Hepatocyte (in vitro differentiated cells): Measurements from ENCODE around the gene BRINP2. TPM values are rescaled to one million over a fixed set of nuclear protein-coding genes. Genes with fewer than 3 reads are reported as not detected.

Experiments
- DNase-seq: peaks from one replicate; pipeline ENCODE4 v3.0.0-alpha.2; 2016; ENCODE audit warnings: low spot score
- H2AFZ ChIP-seq: fragments of 200-600 bp; sonication (generic); 2 replicates; pipeline ENCODE4 v1.6.0; 2016; ENCODE audit warnings: antibody characterized with exemption, mild to moderate bottlenecking
- H3K27ac ChIP-seq: fragments of 200-600 bp; sonication (generic); 2 replicates; pipeline ENCODE4 v1.5.1; 2016; ENCODE audit warnings: mild to moderate bottlenecking
- H3K27me3 ChIP-seq: fragments of 200-600 bp; sonication (generic); 2 replicates; pipeline ENCODE4 v1.6.1; 2016
- H3K36me3 ChIP-seq: fragments of 200-600 bp; sonication (generic); replicated peaks from 2 replicates; pipeline ENCODE4 v1.5.1; 2016; ENCODE audit warnings: low read depth; ENCODE audit not compliant: insufficient read depth
- H3K4me1 ChIP-seq: fragments of 200-600 bp; sonication (generic); 2 replicates; pipeline ENCODE4 v1.5.1; 2016; ENCODE audit warnings: mild to moderate bottlenecking, moderate library complexity; ENCODE audit not compliant: insufficient read depth
- H3K4me2 ChIP-seq: fragments of 200-600 bp; sonication (generic); 2 replicates; pipeline ENCODE4 v1.6.0; 2016
- H3K4me3 ChIP-seq: fragments of 200-600 bp; sonication (generic); 2 replicates; pipeline ENCODE4 v1.5.1; 2016; ENCODE audit warnings: mild to moderate bottlenecking
- H3K79me2 ChIP-seq: fragments of 200-600 bp; sonication (generic); 2 replicates; pipeline ENCODE4 v1.6.0; 2017; ENCODE audit warnings: mild to moderate bottlenecking
- H3K9me2 ChIP-seq: fragments of 200-600 bp; sonication (generic); replicated peaks from 2 replicates; pipeline ENCODE4 v1.6.0; 2017; ENCODE audit warnings: mild to moderate bottlenecking; ENCODE audit not compliant: insufficient read depth
- H3K9me3 ChIP-seq: fragments of 200-600 bp; sonication (generic); 2 replicates; pipeline ENCODE4 v1.5.1; 2016; ENCODE audit warnings: low read depth, mild to moderate bottlenecking
- H4K20me1 ChIP-seq: fragments of 200-600 bp; sonication (generic); 2 replicates; pipeline ENCODE4 v1.6.0; 2016; ENCODE audit warnings: mild to moderate bottlenecking; ENCODE audit not compliant: insufficient read depth, poor library complexity, severe bottlenecking
- EZH2 ChIP-seq: fragments of 200-600 bp; sonication (generic); IDR thresholded peaks from 2 replicates; pipeline ENCODE4 v1.6.1; 2016; ENCODE audit warnings: antibody characterized with exemption, mild to moderate bottlenecking, borderline replicate concordance
- EZH2phosphoT487 ChIP-seq: fragments of 200-600 bp; sonication (generic); IDR thresholded peaks from one replicate; pipeline ENCODE4 v1.6.1; 2018; ENCODE audit warnings: antibody characterized with exemption, mild to moderate bottlenecking, low read depth, moderate library complexity; ENCODE audit not compliant: unreplicated experiment, severe bottlenecking
- WGBS: methylation state at CpG from one replicate; pipeline ENCODE4 v1.1.6; 2016; ENCODE audit warnings: low lambda C conversion rate; ENCODE audit errors: missing lambda C conversion rate; 5-methylcytosine and 5-hydroxymethylcytosine counted together
- polyA plus RNA-seq: library from polyadenylated mRNA; unstranded; fragments of >200 nt; fragmentation: Nextera tagmentation; extraction: Ambion mirVana; gene quantifications from 2 replicates; pipeline ENCODE4 v1.2.1, GENCODE V29; 2016
- total RNA-seq: library from RNA; depleted of rRNA; stranded (reverse); fragments of >200 nt; gene quantifications from 2 replicates; pipeline ENCODE4 v1.2.3, GENCODE V29; 2014
- TF ChIP-seq, protein P1 (sequence below): fragments of 200-600 bp; sonication (generic); IDR thresholded peaks from 2 replicates; pipeline ENCODE4 v1.5.1; 2016; ENCODE audit warnings: antibody characterized with exemption, mild to moderate bottlenecking; ENCODE audit not compliant: poor library complexity

Gene BRINP2
- total and polyA plus RNA-seq, 2 experiments from 2014 or later: 1.5 TPM; not detected in 1

- Histone ChIP-seq H3K4me2 (no peak overlapping the region), H3K4me1 (peaks cover 12% of the 10 kb centered on the region)
Measured at GRCh38 chr1:177289532-177289931, 118.8 kb downstream of the BRINP2 start.

GRCh38 chr1:177300431-177300830, 129.7 kb downstream of the BRINP2 start:
- Histone ChIP-seq H4K20me1 (no peaks in the 10 kb centered on the region), H3K27me3 (no peaks in the 10 kb centered on the region), H3K79me2 (no peaks in the 10 kb centered on the region), H3K4me2 (no peak overlapping the region), H3K36me3 (no peaks in the 10 kb centered on the region), H3K9me3 (no peaks in the 10 kb centered on the region), H2AFZ (no peak overlapping the region), H3K4me1 (no peaks in the 10 kb centered on the region), H3K4me3 (no peak overlapping the region), H3K27ac (no peak overlapping the region), H3K9me2 (no peaks in the 10 kb centered on the region)
- WGBS: 100% methylated on average over 1 of the region's 1 CpG
- no peak for DNase-seq
- TF ChIP-seq, protein P1, sequence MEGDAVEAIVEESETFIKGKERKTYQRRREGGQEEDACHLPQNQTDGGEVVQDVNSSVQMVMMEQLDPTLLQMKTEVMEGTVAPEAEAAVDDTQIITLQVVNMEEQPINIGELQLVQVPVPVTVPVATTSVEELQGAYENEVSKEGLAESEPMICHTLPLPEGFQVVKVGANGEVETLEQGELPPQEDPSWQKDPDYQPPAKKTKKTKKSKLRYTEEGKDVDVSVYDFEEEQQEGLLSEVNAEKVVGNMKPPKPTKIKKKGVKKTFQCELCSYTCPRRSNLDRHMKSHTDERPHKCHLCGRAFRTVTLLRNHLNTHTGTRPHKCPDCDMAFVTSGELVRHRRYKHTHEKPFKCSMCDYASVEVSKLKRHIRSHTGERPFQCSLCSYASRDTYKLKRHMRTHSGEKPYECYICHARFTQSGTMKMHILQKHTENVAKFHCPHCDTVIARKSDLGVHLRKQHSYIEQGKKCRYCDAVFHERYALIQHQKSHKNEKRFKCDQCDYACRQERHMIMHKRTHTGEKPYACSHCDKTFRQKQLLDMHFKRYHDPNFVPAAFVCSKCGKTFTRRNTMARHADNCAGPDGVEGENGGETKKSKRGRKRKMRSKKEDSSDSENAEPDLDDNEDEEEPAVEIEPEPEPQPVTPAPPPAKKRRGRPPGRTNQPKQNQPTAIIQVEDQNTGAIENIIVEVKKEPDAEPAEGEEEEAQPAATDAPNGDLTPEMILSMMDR: no peak
- TF ChIP-seq EZH2phosphoT487: no peak
- no peak for TF ChIP-seq EZH2

More at GRCh38 chr1:177289532-177289931, 118.8 kb downstream of the BRINP2 start:
- no peaks in the 10 kb centered on the region for H3K9me3 ChIP-seq
- H3K9me2 ChIP-seq: no peaks in the 10 kb centered on the region
- H4K20me1 ChIP-seq: no peaks in the 10 kb centered on the region
- no peak overlapping the region for H3K27ac ChIP-seq
- H3K4me3 ChIP-seq: no peak overlapping the region
- 88% methylated on average over 2 of the region's 2 CpGs for WGBS
- H3K79me2 ChIP-seq: no peaks in the 10 kb centered on the region
- no peak for DNase-seq
- H3K27me3 ChIP-seq: no peaks in the 10 kb centered on the region
- no peaks in the 10 kb centered on the region for H3K36me3 ChIP-seq
- TF ChIP-seq EZH2phosphoT487: no peak
- TF ChIP-seq, protein P1: no peak
- TF ChIP-seq EZH2: no peak
- no peak overlapping the region for H2AFZ ChIP-seq

DNA sequence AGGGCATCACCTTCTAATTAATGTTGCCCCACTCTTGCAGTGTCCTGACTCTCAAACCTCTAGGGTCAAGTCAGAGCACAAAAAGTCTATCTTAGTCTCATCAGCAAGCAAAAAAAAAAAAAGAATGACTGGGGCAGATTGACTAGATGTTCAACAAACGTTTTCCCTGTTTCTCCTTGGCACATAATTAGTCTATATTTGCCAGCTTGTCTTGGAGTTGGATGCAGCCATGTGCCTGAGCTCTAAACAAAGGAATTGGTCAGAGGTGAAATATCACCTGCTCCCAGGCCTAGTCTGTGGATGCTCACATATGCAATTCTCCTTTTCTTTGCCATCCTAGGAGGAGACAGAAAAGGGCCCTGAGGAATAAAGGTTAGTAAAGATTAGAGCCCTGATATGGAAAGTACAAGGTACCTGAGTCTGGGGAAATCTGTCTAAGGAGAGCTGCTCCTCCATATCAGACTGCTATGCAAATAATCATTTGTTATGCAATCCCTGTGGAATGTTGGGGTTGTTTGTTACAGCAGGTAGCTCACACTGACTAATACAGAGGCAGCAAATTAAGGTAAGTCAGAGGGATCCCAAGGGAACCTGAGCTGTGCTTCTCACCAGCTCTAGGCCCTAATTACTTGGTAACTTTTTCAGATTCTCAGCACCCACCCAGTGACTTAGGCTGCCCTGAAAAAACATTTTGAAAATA, 130.8 kb downstream of the BRINP2 start:
- H3K4me3 ChIP-seq: no peak overlapping the region
- no peaks in the 10 kb centered on the region for H3K9me3 ChIP-seq
- no peak for DNase-seq
- H3K4me2 ChIP-seq: no peak overlapping the region
- TF ChIP-seq EZH2: no peak
- WGBS: 48% methylated on average over 1 of the region's 1 CpG
- no peaks in the 10 kb centered on the region for H3K79me2 ChIP-seq
- H3K27me3 ChIP-seq: no peaks in the 10 kb centered on the region
- no peaks in the 10 kb centered on the region for H3K36me3 ChIP-seq
- H2AFZ ChIP-seq: no peak overlapping the region
- no peaks in the 10 kb centered on the region for H3K4me1 ChIP-seq
- H4K20me1 ChIP-seq: no peaks in the 10 kb centered on the region
- no peak overlapping the region for H3K27ac ChIP-seq
- no peaks in the 10 kb centered on the region for H3K9me2 ChIP-seq

- H3K27ac ChIP-seq: no peak overlapping the region
- H3K36me3 ChIP-seq: no peaks in the 10 kb centered on the region
- H2AFZ ChIP-seq: no peak overlapping the region
- no peaks in the 10 kb centered on the region for H3K27me3 ChIP-seq
- no peak overlapping the region for H3K4me2 ChIP-seq
- H3K4me3 ChIP-seq: no peak overlapping the region
- TF ChIP-seq EZH2: no peak
- TF ChIP-seq, protein P1: no peak
- TF ChIP-seq EZH2phosphoT487: no peak
- no peak for DNase-seq
- no peaks in the 10 kb centered on the region for H3K9me3 ChIP-seq
- WGBS: 74% methylated on average over 7 of the region's 7 CpGs
- no peaks in the 10 kb centered on the region for H3K79me2 ChIP-seq
- no peaks in the 10 kb centered on the region for H4K20me1 ChIP-seq
- no peaks in the 10 kb centered on the region for H3K9me2 ChIP-seq
- H3K4me1 ChIP-seq: no peaks in the 10 kb centered on the region
Measured at GRCh38 chr1:177302357-177303044, 131.7 kb downstream of the BRINP2 start.
